Activated CD4-positive, alpha-beta T cell treated with anti-CD3 and anti-CD28 coated beads, Interleukin-2, amount 50 U/mL, for 1 hour (primary cell): ENCODE results near the gene XPO1.
A peak's percentile ranks its signal among the peaks of the same experiment; 100 is the strongest.
"Not testable (repeated sequence)": the region's sequence is repeated elsewhere in the genome, so short reads cannot be mapped to it uniquely, and the experiment has no call there.

Experiments used
- DNase-seq: peaks from one replicate; pipeline ENCODE4 v3.0.0-alpha.2; 2020

XPO1 gene

DNA sequence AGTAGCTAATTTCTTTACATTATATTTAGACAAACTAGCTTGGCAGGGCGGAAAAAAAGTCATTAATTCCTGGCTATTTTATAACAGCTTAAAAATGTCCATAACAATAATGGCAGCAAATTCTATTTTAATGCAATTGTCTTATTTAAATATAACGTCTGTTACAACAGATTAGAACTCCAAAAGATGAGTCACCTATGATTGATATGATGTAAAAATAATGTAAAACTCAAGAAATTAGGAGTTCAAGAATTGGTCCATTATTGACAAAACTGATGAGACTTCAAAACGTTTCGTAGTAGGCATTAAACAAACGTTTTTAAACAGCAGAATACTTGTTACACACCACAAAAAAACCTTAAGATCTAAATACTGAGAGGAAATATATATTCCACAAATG is 2.7 kb downstream of the XPO1 start:
- DNase-seq, result no peak

DNA sequence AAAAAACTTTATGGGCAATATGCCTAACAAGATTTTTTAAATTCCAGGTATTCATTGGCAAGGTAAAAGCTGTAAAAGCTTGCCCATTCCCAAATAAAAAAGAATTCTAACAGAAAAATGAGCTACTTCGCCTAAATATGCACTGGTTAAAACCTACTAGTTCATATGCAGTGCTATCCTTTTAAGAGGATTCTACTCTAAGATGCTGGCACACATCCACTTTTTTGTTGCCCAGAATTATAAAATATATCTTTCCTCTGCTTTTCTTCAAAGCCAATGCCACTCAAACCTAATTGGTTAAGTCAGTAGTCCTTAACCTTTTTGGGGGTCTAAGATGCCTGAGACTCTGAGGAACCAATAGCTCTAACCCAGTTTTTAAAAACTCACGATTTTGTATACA is 3.2 kb downstream of the XPO1 start:
- DNase-seq, result no peak

DNA sequence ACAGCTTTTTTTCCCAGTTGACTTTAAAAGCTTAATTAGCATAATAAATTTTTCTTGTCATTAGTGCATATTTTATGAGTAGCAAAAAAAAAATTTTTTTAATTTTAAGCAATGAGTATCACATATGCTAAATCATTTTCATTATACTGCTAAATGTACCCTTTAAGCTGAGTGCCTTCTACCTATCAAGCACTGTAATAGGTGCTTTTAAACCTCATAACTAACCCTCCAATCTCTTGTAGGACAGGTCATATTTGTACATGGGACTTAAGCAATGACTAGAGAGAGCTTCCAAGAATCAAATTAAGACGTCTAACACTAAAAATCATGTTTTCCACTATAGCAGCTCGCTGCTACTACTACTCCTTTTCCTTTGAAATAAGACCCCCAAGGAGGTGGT is 7.4 kb downstream of the XPO1 start:
- DNase-seq, result no peak

DNA sequence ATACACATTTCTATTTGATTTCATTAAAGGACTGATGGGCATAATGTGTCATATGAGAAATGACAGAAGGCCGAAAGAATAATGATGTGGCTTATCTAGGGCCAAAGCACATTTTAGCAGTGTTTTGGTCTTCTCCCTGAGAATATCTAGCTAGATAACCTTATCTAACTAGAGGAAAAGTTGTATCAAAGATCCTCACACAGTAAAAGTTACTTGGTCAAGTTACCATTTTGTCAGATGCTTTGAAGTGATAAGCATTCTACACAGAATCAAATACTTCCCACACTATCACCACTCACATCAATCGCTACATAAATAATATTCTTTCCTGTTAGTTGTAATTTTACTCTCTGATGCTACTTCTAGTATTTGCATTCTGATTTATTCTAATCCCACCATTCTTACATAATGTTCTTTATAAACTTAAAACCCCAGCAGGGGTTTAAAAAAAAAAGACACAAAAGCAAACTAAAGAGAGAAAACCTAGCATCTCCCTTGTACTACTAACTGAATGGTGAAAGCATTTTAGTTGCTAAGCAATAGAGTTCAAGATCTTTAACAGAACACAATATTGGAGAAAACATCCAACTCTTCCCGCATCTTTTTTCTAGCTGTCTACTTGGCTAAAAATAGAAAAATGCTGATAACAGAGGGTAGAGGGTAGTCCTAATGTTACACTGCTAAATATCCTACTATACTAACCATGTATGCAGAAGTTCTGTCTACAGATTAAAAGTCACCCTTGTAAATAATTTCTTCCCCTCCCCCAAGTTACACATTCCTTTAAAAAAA is 8.0 kb downstream of the XPO1 start:
- DNase-seq, result no peak

DNA sequence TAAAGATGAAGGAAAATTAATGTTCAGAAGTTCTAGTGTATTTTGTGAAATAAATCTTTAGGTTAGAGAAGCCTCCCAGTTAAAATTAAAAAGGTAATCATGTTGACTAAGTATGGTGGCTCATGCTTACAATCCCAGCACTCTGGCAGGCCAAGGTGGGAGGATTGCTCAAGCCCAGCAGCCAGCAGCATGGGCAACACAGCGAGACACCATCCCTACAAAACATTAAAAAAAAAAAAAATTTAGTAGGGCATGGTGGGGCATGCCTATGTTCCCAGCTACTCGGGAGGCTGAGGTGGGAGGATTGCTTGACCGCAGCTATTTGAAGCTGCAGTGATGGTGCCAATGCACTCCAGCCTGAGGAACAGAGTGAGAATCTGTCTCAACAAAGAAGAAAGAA is 17.9 kb downstream of the XPO1 start:
- DNase-seq, result no peak

DNA sequence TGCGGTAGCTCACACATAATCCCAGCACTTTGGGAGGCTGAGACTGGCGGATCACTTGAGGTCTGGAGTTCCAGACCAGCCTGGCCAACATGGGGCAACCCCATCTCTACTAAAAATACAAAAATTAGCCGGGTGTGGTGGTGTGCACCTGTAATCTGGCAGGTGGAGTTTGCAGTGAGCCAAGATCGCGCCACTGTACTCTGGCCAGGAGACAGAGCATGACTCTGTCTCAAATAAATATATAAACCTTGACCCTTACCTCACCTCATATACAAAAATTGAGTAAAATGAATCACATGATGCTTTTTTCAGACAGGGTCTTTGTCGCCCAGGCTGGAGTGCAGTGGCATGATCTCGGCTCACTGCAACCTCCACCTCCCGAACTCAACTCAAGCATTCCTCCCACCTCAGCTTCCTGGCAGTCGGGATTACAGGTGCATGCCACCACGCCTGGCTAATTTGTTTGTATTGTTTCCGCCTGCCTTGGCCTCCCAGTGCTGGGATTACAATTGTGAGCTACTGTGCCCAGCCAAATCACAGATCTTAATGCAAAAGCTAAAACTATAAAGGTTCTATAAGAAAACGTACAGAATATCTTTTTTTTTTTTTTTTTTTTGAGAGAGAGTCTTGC is 25.3 kb downstream of the XPO1 start:
- DNase-seq, result no peak

DNA sequence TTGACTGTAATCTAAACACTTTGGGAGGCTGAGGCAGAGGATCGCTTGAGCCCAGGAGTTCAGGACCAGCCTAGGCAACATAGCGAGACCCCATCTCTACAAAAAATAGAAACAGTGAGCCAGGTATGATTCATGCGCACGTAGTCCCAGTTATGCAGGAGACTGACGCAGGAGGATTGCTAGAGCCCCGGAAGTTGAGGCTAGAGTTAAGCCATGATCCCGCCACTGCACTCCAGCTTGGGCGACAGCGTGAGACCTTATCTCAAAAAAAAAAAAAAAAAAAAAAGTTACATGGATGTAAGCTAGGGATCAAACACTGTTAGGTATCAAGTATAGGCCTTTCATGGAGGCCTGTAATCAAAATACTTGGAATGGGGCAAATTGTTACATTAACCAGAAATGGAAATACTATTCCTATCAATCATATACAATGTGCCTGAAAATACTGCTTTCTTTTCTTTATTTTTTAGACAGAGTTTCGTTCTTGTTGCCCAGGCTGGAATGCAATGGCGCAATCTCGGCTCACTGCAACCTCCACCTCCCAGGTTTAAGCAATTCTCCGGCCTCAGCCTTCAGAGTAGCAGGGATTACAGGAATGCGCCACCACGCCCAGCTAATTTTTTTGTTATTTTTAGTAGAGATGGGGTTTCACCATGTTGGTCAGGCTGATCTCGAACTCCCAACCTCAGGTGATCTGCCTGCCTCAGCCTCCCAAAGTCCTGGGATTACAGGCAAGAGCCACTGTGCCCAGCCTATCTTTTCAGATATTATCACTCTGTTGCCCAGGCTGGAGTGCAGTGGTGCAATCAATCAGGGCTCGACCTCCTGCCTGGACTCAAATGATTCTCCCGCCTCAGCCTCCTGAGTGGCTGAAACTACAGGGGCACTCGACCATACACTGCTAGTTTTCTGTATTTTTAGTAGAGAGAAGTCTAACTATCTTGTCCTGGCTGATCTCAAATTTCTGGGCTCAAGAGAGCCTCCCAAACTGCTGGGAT is 27.2 kb downstream of the XPO1 start:
- no peak for DNase-seq

DNA sequence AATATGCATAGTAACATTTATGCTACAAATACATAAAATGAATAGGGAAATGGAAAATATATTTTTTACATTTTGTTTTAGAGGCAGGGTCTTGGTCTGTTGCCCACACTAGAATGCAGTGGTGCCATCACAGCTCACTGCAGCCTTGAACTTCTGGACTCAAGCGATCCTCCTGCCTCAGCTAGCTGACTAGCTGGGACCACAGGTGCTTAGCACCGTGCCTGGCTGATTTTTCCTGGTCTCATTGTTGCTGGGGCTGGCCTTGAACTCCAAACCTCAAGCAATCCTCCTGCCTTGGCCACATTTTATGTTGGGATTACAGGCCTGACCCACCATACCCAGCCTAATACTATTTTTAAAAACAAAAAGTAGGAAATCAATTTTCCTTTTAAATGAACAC is 33.2 kb downstream of the XPO1 start:
- no peak for DNase-seq

DNA sequence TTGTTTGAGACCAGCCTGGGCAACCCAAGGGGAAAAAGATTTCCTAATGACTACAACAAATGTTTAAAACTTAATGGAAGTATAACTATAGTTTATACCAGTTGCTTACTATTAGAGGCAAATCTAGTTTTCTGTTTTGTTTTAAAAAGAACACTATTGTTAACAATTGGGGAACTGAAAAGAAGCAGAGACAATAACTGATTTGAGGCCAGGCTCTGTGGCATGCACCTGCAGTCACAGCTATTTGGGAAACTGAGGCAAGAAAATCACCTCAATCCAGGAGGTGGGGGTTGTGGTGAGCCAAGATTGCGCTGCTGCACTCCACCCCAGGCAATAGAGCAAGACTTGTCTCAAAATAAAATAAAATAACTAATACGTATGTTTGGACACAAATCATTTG is 39.1 kb downstream of the XPO1 start:
- DNase-seq, result no peak

DNA sequence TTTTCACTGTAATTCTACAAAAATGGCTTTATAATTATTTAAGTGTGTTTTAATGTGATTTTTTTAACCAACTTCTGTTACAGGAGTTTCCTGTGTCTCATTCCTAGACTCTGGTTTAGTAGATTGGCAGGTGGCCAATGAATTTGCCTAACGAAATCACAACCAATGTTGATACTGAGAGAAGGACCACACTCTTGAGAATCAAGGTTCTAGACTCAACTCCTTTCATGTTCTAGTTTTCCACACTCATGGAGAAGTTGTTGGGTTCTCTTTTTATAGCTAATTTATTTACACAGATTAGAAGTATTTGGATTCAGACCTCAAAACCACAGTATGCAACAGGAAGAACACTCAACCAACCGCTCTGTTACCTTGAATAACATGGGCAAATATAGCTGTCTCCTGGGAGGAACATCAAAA is 44.6 kb downstream of the XPO1 start:
- DNase-seq, result no peak

DNA sequence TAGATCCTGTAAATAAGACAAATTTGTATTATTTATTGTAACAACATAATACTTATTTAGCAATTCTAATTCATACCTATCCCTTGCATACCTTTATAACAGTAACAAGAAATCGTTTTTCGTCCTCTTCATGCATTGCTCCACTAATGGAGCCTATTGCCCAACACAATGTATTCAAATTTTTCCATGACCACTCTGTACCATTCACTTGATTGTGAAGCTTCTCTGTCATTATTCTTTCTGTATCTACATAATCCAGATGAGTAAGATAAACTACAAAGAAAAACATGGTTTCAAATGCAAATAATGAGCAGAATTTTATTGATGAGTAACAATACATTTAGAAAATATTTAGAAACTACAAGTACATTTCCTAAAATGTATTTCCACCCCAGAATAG is 45.7 kb downstream of the XPO1 start:
- DNase-seq, result no peak

DNA sequence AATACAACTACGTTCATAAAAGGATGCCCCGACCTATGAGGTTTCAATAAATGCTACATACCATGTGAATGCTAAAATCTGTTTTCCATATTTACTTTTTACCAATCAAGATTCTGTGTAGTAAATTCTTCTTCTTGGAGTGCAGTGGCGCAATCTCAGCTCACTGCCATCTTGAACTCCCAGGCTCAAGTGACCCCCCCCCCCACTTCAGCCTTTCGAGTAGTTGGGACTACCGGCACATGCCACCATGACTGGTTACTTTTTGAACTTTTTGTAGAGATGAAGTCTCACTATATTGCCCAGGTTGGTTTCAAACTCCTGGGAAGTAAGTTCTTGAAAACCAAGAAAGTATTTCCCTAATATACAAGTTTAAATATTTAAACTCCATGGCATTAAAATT is 52.9 kb downstream of the XPO1 start:
- no peak for DNase-seq

DNA sequence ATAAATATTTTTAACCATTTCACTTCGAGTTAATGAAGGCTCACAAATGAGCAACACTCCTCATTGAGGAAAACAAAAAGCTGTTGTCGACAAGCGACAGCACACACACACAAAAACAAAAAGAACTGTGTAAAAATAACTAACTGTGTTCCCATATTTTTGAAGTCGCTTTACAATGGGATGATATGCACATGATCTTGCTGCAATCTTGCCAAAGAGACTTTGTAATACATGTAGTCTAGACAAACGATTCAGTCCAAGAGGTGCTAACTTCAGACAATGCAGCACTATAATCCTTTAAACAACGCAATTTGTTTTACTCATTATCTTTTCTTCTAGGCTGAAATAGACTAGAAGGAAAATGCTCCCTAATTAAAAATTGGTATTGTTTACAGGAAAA is 60.1 kb downstream of the XPO1 start:
- no peak for DNase-seq

DNA sequence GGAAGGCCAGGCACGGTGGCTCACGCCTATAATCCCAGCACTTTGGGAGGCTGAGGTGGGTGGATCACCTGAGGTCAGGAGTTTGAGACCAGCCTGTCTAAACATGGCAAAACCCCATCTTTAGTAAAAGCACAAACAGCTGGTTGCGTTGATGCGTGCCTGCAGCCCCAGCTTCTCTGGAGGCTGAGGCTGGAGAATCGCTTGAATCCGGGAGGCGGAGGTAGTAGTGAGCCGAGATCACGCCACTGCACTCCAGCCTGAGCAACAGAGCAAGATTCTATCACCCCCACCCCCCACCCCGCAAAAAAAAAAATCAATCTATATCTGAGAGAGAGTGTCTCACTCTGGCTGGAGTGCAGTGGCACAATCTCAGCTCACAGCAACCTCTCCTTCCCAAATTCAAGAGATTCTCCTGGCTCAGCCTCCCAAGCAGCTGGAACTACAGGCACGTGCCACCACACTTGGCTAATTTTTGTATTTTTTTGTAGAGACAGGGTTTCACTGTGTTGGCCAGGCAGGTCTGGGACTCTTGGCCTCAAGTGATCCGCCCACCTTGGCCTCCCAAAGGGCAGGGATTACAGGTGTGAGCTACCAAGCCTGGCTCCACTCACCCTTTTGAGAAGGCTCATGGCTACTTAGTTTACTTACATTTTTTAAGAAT is 61.1 kb downstream of the XPO1 start:
- not testable (repeated sequence) for DNase-seq

DNA sequence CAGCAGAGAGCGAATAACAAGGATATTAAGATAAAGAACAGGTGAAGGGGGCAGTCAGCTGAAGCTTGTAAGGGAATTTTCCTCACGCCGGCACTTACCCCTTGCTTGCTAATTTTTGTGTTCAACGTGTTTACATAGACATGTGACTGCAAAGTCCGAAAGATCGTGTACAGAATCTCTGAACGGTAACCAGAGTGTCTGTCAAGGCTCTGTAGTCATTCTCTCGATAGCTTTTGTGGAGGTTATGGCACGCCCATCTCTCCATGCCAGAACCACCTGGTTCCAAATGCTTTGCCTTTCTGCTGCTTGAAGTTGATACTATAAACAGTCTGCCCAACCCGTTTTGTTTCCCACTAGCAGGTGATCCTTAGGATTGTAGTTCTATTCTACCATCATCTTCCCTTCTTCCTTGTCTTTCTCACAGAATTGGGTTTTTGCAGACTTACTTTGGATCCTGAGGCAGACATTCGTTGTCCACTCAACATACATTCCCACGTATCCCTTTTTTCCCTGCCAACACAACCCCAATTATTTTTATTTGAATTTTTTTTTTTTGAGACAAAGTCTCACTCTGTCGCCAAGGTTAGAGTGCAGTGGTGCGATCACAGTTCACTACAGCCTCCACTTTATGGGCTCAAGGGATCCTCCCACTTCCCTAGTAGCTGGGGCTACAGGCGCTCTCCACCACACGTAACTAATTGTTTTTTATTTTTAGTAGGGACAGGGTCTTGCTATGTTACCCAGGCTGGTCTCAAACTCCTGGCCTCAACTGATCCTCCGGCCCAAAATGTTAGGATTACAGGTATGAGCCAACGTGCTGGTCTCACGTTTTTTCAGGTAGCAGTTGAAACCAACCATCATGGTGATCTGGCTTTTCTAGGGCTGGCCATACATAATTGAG is 66.0 kb downstream of the XPO1 start:
- peak; percentile 15 for DNase-seq

DNA sequence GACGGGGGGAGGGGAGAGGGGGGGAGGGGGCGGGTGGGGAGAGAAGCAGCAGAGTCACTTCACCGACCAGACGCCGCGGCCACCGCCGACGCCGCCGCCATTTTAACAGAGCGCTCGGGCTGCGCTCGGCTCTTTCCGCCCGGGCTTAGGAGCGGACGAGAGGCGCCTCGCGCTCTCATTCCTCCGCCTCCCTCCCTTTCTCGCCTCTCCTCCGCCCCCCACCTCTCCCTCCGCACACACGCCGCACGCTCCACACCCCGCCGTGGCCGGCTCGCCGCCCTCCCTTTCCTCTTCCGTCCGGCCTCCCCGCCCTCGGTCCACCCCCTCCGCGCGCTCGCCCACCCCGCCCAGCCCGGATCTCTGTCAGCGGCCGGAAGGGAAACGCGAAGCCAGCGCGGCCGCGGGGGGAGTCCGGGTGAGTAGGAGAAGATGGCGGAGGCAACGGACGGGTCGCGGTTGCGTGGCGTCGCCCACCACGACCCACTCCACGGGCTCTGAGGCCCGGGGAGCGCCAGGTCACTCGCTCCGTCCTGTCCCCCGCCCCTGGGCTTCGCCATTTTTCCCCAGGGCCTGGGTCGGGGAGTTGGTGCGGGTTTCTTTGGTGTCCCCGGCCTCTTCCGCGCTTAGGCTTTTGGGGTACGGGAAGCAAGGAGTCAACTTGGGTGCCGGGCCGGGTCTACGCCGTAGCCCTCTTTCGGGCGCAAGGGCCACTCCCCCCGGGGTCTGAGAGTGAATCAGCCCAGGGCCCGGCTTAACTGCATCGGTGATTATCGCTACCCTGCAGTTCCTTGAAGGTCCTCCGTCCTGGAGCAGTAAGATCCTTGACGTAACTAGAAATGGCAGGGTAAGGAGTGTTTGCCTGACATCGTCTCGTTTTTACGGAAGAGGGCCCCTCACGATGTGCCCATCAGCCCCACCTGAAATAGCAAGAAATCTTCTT is 66.9 kb downstream of the XPO1 start, which contains the start of gene USP34:
TSS of gene USP34 (minus strand) at position 123 of the 940 bp plus-strand sequence. CDS start 395 bp downstream, outside the sequence.
- peak; percentile 90 for DNase-seq

DNA sequence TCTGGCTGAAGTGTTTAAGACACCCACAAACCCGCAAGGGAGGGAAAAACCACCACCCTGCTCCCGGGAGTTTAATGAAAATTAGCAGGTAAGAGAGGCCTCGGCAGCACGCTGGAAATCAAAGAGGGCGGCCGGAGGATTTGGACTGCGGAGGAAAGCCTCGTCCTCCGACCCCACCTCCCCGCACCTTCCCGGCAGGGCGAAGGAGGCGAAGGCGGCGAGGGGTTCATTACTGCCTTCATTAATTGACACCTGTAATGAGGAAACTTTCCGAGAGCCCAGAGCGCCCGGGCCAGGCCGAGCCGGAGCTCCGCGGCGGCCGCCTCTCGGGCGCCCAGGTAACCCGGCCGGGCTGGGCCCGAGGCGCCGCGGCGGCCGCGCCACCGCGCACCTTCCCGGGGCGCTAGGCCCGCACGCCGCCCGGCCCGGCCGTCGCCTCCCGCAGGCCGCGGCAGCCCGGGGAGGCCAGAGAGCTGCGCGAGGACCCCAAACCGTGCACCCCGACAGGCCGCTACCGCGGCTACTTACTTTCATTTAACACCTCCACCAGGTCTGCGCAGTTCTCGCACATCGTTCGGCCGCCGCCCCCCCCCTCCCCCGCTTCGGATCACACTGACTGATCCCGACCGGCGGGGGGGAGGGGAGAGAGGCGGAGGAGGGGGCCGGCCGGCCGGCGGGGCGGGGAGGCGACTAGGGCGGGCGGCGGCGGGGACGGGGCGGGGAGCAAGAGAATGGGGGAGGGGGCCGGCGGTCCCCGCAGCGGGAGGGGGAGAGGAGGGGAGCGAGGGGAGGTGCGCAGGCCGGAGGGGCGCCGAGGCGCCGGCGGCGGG is 67.8 kb downstream of the XPO1 start:
- DNase-seq, result peak; percentile 77

DNA sequence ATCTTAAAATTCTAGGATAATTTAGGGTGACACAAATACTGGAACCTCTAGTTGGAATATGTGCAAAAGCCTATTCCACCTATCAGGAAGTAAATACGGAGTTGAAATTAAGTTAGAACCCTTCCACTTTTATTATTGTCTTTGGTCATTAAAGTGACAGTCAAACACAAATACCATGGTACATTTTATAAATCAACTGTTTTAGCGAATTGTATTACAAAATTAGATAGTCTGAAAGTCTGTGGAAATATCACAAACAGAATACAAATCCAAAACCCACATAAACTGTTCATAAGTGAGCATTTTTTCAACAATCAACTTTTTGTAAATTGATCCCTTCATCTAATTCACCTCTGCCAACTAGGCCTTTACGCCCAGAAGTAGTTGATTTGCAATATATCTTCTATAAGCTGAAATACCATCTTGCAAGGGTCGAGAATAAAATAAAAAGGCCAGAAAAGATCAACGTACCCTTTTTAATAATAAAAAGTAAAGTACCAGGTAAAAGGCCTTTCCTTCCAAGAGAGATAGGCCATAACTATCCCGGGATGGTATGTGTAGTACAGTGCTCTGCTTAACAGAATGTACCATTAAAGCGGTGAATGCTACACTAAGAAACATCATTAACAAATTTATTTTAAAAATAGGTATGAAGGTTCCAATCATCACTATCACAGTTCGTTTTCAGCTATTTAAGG is 68.6 kb downstream of the XPO1 start:
- no peak for DNase-seq

DNA sequence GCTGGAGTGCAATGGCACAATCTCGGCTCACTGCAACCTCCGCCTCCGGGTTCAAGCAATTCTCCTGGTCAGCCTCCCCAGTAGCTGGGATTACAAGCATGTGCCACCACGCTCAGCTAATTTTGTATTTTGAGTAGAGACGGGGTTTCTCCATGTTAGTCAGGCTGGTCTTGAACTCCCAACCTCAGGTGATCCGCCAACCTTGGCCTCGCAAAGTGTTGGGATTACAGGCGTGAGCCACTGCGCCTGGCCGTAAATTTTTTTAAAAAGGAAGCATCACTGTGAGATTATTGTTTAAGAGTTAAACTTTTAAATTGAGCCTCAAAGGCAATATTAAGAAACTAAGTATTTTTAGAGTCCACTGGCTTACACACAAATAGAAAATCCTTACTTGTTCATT is 69.9 kb downstream of the XPO1 start:
- not testable (repeated sequence) for DNase-seq
